Neural cell (in vitro differentiated cells): ENCODE data around the gene FBXW2.

Experiments
- CTCF ChIP-seq: fragments of 450-650 bp; IDR thresholded peaks from 2 replicates; pipeline ENCODE4 v1.5.1; 2014; ENCODE audit warnings: antibody characterized with exemption, mild to moderate bottlenecking, moderate library complexity; ENCODE audit not compliant: poor library complexity, severe bottlenecking
- EZH2 ChIP-seq: fragments of 200-600, 300-800 bp; shearing (Covaris generic), sonication (generic); IDR thresholded peaks from 2 replicates; pipeline ENCODE4 v1.6.1; 2014; ENCODE audit warnings: antibody characterized with exemption, low read length, borderline replicate concordance, mild to moderate bottlenecking; ENCODE audit not compliant: insufficient read depth, poor library complexity, severe bottlenecking
- MXI1 ChIP-seq: fragments of 450-650 bp; conservative IDR thresholded peaks from 2 replicates; pipeline ENCODE4 v1.6.1; 2014; ENCODE audit warnings: antibody characterized with exemption, mild to moderate bottlenecking; ENCODE audit not compliant: poor library complexity, severe bottlenecking
- POLR2AphosphoS5 ChIP-seq: IDR thresholded peaks from 2 replicates; pipeline ENCODE4 v1.6.1; 2012
- RAD21 ChIP-seq: fragments of 450-650 bp; conservative IDR thresholded peaks from 2 replicates; pipeline ENCODE4 v1.6.1; 2014; ENCODE audit warnings: antibody characterized with exemption, mild to moderate bottlenecking, moderate library complexity

DNA sequence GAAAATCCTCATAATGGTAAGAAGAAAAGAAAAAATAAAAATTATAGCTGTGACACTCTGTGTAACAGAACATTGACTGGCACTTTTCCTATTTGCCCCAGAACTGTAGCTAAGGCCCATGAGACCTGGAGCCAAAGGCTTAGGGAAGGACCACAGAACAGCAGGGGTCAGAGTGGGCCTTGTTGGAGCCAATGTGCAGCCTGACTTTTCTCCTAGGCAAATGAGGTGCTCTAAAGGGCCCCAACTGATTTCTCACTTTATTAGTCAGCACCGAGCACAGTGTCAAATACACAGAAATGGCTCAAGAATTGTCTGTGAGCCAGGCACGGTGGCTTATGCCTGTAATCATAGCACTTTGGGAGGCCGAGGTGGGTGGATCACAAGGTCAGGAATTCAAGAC is 74.9 kb downstream of the FBXW2 start:
- TF ChIP-seq CTCF, result no peak
- no peak for TF ChIP-seq EZH2
- TF ChIP-seq POLR2AphosphoS5, result no peak
- no peak for TF ChIP-seq MXI1
- TF ChIP-seq RAD21, result no peak
